GM13977 (cell line): Measurements from ENCODE around the gene TRIP6.

Experiments used
- DNase-seq: peaks from one replicate; pipeline ENCODE4 v3.0.0; 2012; ENCODE audit warnings: low spot score
- CTCF ChIP-seq: IDR thresholded peaks from 2 replicates; pipeline ENCODE4 v1.5.1; 2012; ENCODE audit warnings: mild to moderate bottlenecking, control low read depth; ENCODE audit not compliant: insufficient read depth; ENCODE audit errors: extremely low read depth, missing control alignments
- in situ Hi-C: fragments of 300-500 bp; cut with MboI; formaldehyde crosslinking; loops from one replicate; pipeline ENCODE4 v1.12.0; 2022; ENCODE audit warnings: low sequenced_read_pairs, low pct_unique_long_range_greater_than_20kb, mixed read lengths, inconsistent platforms; ENCODE audit not compliant: unreplicated experiment

The TRIP6 gene

DNA sequence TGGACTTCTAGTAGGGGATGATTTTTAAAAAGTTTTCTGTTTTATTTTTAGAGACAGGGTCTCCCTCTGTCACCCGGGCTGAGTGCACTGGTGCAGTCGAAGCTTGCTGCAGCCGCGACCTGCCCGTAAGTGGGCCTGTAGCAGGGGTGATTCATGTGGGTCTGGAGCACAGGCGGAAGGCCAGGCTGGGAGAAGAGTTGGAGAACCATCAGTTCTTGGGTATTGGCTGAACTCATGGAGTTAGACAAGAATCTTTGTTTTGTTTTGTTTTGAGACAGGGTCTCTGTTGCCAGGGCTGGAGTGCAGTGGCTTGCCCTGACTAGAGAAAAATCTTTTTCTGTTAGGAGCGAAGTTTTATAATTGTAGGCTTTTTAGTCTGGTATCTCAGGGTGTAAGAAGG is 13.5 kb downstream of the TRIP6 start:
- TF ChIP-seq CTCF, result no peak
- in situ Hi-C loops, result no loop called here
- DNase-seq, result no peak

- in situ Hi-C loops, result no loop called here
- TF ChIP-seq CTCF, result no peak
- DNase-seq, result no peak
Observed at GRCh38 chr7:100881136-100881535, 13.9 kb downstream of the TRIP6 start.

DNA sequence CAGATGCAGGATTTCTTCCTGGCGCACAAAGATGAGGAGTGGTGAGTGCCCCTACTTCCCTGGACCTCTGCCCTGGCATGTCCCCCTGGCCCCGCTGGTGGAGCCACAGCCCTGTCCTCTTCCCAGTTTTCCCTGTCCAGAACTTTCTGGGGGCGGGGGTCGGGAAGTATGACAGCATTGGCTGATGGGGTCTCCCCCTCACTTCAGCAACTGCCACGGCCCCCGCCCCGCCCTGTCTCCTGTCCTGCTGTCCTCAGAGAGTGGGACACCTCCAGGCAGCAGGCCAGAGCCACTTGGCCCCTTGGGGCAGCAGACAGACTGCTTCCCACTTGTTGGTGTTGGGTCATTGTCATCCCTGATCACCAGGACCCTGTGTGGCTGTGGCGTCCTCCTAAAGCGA is 15.0 kb downstream of the TRIP6 start:
- no peak for DNase-seq
- in situ Hi-C loops, result no loop called here
- TF ChIP-seq CTCF, result no peak

DNA sequence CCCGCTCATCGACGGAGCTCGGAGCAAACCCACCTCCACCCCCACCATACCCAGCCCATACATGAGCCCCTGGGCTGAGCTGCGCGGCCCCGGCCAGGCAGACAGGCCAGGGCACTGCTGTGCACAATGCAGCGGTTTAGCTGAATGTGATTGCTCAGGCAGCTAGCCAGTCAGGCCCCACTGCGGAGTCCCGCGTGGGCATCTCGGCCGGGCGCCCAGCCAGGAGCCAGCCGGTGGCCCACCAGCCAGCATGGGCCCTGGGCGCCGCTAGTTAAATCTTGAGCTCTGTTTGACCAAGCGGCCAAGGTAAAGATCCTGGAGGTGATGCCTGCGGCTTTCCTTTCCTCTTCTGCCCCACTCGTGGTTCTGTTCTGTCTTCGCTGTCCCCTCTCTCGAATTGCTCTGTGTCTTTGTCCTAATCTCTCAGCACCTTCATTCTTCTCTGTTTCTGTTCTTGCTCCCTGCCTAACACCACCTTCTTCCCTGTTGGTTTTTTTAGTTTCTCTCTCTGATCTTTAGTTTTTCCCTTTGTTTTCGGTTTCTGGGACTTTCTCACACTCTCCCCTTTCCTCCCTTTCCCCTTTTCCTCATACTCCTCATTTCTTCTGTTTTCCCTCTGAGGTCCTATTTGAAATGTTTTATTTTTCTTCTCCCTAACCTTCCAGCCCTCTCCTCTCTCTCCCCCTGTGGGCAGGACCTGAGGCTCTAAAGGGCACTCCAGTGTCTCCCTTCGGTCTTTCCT is 15.8 kb downstream of the TRIP6 start:
- TF ChIP-seq CTCF, result no peak
- DNase-seq, result no peak
- in situ Hi-C loops, result no loop called here

DNA sequence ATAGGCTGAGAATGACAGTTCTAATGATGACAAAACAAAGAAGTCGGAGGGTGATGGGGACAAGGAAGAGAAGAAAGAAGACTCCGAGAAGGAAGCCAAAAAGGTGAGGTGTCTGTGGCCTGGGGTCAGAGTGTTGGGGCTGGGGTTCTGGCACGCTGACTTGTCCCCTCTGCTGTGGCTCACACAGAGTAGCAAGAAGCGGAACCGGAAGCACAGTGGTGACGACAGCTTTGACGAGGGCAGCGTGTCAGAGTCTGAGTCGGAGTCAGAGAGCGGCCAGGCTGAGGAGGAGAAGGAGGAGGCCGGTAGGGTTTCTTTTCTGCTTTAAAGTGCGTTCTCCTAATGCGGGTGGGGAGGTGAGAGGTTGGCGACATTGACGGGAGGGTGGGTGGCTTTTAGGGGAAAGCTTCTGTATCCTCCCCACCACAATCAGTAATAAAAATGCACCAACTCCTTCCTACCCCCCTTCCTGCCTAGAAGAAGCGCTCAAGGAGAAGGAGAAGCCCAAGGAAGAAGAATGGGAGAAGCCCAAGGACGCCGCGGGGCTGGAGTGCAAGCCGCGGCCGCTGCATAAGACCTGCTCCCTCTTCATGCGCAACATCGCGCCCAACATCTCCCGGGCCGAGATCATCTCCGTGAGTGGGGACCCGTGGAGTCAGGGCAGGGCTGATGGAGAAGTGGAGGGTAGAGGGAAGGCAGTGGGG is 17.7 kb downstream of the TRIP6 start:
- no peak for DNase-seq
- in situ Hi-C loops, result no loop called here
- TF ChIP-seq CTCF, result no peak

DNA sequence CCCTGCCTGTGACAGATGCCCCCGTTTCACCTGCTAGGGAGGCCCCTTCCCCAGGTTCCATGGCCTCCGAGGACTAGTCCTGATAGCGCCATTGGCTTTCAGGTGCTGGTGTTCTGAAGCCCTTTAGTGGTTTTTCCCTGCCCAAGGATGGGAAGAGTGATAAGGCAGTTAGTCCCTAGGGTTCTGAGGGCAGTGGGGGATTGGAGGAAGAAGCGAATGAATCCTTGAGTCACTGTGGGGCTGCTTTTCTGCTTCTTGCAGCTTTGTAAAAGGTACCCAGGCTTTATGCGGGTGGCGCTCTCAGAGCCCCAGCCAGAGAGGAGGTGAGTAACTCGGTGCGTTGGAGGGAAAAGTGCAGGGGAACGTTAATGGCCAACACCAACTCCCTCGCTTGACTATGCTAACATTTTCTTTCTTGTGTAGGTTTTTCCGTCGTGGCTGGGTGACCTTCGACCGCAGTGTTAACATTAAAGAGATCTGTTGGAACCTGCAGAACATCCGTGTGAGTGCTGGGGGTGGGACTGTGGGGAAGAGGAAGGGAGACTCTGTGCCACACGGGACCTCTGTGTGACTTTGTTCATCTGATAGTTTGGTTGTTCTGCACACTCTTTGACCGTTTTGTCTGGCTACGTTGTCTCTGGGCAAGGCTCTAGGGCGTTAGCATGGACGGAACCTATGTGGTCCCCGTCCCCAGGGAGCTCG is 18.4 kb downstream of the TRIP6 start:
- no peak for DNase-seq
- in situ Hi-C loops, result no loop called here
- no peak for TF ChIP-seq CTCF
